ENCODE measurements around the gene TNFRSF17.

TNFRSF17 gene

GRCh38 chr16:12002447-12003006, 37.5 kb downstream of the TNFRSF17 start:
- no peak for DNase-seq (ENCODE audit: low spot score)

DNA sequence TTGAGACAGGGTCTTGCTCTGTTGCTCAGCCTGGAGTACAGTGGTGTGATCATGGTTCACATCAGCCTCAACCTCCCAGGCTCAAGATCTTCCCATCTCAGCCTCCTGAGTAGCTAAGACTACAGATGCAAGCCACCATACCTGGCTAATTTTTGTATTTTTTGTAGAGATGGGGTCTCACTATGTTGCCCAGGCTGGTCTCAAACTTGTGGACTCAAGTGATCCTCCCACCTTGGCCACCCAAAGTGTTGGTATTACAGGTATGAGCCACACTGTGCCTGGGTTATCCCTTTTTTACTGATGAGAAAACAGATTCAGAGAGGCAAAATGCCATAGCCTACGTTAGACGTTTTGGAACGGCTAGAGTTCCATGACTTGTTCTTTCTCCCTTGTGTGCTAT, 41.6 kb downstream of the TNFRSF17 start:
- DNase-seq (ENCODE audit: low spot score), result no peak

DNA sequence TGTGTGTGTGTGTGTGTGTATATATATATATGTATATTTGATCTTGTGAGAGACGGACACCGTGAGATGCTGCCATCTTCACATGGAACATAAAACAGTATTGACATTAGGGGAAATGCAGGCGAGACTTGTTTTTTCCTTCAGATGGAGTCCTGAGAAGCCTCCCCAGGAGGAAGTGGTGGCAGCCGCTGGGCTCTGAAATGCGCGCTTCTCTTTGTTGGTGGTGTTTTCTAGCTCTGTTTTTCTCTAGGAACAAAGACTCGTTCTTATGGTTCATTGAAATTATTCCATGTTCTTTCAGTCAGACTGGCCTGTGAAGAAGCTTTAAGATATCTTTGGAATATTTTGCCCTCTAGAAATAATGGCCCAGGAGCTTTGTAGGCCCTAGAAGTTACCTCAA, 44.5 kb downstream of the TNFRSF17 start:
- no peak for DNase-seq (ENCODE audit: low spot score)

DNA sequence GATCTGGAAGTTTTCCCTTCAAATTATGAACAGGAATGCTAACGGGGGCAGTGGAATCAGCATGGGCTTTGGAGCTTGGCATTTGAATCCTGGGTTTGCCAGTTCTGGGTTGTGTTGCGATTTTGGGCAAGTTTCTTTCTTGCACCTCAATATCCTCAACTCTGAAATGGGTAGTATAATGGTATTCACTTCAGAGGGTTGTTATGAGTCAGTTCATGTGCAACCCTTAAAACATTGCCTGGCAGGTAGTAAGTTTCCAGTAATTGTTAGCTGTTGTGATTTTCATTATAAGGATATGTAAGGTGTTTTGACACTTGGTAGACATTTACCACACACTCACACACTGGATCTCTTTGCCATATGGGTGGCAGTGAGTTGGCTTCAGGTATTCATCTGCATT, 44.9 kb downstream of the TNFRSF17 start:
- no peak for DNase-seq (ENCODE audit: low spot score)

GRCh38 chr16:12010388-12011251, 45.6 kb downstream of the TNFRSF17 start:
- no peak for DNase-seq (ENCODE audit: low spot score)

DNA sequence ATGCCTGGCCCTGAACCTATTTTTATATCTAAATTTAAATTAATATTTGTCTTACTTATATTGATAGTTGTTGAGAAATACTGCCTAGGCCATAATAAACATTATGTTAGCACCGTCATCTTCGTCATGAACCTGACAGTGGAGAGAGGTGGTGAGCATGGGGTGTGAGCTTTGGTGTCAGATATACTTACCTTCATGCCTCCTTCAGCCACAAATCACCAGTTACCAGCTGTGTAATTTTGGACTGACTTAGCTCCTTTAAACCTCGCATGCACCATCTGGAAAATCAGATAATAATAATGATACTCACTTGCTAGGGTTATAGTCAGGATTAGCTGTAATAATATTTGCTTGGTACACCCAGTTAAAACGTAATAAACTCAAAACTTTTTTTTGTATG, 46.6 kb downstream of the TNFRSF17 start:
- DNase-seq (ENCODE audit: low spot score), result no peak

GRCh38 chr16:12016291-12016947, 51.4 kb downstream of the TNFRSF17 start:
- no peak for DNase-seq (ENCODE audit: low spot score)

DNA sequence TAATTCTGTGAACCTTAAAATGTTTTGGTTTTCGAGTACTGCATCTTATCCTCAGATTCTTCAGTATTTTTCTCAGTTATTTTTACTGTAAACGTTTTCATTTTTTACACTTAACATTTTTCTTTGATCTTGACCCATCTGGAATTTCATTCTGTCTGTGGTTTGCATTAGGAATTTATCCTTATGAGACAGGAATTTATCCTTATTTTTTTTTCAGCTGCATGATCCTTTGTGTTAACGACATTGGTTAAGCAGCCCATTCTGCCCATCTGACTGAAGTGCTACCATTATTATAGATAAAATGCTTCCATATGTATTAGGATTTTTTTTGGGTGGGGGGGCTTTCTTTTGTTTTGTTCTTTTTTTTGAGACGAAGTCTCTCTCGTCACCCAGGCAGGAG, 52.5 kb downstream of the TNFRSF17 start:
- peak; percentile 55 for DNase-seq (ENCODE audit: low spot score)
